Fibroblast of skin of abdomen (primary cell): ENCODE results near the gene FASTKD2. TPM values are rescaled to one million over a fixed set of nuclear protein-coding genes. Genes with fewer than 3 reads are reported as not detected.
A peak's percentile ranks its signal among the peaks of the same experiment; 100 is the strongest.

Experiments used
- DNase-seq: peaks from one replicate; pipeline ENCODE4 v3.0.0-alpha.2; 2013
- polyA plus RNA-seq, 2 experiments: library from polyadenylated mRNA; unstranded; fragments of 120-200 nt; gene quantifications; one replicate each; pipeline ENCODE4 v1.2.1, GENCODE V29; 2013; ENCODE audit not compliant: insufficient read length in 2 of 2

Gene FASTKD2
- 21.6 TPM for polyA plus RNA-seq (2013, experiment 1 of 2; ENCODE audit: insufficient read length)
- 21.2 TPM for polyA plus RNA-seq (2013, experiment 2 of 2; ENCODE audit: insufficient read length)

DNA sequence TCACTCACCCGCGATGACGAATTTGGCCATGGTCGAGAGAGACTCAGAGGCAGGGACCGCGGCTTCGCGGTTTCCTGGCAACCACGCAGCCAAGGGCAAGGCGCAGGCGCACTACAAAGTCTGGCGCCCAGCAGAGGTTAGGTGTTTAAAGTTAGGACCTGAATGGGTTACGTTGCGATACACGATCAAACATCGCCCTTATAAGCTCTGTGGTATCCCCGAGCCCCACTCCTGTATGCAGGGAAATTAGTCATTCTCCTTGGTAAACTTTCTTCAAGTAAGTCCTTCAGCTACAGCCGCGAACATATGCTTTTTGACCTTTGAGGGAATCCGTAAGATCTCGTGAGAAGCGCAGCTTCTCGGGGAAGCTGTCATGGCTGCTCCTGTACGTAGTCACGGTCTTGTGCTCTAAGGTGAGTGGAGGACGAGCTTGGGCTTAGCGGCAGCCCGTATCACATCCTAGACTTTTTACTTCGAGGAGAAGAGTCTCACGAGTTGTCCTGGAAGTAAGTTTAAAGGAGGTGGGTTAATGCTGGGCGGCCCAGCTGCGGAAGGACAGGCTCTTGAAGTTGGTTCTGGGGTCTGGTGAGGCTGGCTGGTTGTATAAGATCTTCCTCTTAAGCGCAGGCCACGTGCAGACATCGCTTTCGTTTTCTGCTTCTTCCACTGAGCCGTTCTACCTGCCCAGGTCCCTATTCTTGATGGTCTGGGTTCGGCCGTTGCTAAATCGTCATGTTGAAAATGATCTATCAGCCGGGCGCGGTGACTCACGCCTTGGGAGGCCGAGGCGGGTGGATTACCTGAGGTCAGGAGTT lies at the start of gene FASTKD2, which contains the start of gene MDH1B:
TSS of gene FASTKD2 (plus strand) at position 365 of the 815 bp plus-strand sequence. CDS start 1,088 bp downstream, outside the sequence.
TSS of gene MDH1B (minus strand) at position 87 of the 815 bp plus-strand sequence. CDS start at position 30, 57 bp downstream.
- DNase-seq = peak; percentile 94

DNA sequence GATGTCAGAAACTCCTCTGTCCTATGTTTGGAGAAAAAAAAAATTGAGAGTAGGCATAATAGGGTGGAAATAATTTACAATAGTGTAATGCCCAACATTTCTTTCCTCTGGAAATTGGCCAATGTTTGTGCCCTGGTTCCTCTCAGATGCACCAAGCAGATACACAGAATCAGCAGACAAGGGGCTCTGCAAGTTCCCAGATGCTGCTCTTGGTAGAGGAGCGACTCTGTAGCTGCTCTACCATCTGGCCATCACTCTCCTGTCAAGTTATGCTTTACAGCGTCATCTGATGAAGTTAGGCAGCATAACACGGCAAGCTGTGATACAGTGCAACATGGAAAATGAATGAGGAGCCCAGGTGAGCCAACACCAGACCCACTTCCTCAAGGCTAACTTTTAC lies 48.8 kb upstream of the FASTKD2 start:
- no peak for DNase-seq

DNA sequence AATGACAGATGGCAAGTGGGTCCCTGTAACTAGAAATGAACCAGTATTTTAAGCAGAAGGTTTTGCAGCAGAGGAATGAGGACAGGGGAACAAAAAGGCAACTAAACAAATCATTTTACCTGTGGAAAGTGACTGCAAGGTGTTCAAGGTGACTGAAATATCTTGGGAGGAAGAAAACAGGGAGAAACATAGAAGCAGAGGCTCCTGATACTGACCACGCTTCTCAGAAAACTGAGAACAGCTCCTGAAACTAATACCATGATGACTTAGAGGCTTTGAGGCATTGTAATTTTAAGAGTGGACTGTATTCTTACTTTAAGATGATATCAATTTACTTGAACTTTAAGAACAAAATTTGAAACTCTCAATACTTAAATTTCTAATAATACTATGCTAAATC lies 47.1 kb upstream of the FASTKD2 start, which contains the start of gene DYTN:
TSS of gene DYTN (minus strand) at position 101 of the 400 bp plus-strand sequence. CDS start 117 bp downstream, outside the sequence.
- no peak for DNase-seq

- DNase-seq = no peak
Observed at GRCh38 chr2:206721256-206721920, 44.0 kb upstream of the FASTKD2 start.

GRCh38 chr2:206723288-206723687 lies 42.1 kb upstream of the FASTKD2 start:
- no peak for DNase-seq

- no peak for DNase-seq
Observed at GRCh38 chr2:206727287-206727686, 38.1 kb upstream of the FASTKD2 start.

DNA sequence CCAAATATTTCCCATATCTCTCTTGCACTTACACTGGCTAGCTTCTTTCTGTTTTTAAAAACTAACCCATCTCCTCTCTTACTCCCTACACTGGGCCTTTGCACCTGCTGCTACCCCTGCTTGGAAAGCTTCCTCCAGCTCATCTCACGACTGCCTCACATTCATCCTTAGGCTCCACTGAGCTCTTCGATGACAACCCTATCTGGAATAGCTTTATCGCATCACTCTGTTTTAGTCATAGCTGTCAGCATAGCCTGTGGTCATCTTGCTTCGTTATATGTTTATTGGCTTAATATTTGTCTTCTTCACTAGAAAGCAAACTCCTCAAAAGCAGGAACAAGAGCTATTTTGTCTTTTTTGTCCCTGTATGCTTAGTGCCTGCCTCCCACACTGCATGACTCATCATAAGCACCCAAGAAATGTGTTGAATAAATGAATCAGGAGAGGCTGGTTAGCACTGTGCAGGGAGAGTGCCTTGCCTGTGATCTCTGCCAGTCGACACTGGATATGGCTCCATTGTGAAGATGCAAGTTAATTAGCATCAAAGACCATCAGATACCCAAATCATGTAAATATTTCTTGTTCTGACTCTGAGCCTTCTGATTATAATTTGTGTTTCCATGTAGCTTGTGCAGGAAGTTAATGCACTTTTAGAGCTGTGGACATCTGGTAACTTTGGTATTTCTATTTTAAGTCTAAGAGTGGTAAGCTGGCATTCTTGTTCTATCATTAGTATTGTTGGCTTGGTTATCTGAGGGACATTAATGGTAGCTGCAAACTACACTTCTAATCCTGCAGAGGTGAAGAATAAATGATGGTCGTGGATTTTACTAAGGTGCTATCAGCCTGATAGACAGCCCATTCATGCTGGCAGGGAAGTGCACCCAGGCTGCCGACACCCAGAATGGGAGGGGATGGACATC lies 36.9 kb upstream of the FASTKD2 start:
- DNase-seq = no peak

- no peak for DNase-seq
Observed at GRCh38 chr2:206733341-206733740, 32.1 kb upstream of the FASTKD2 start.

DNA sequence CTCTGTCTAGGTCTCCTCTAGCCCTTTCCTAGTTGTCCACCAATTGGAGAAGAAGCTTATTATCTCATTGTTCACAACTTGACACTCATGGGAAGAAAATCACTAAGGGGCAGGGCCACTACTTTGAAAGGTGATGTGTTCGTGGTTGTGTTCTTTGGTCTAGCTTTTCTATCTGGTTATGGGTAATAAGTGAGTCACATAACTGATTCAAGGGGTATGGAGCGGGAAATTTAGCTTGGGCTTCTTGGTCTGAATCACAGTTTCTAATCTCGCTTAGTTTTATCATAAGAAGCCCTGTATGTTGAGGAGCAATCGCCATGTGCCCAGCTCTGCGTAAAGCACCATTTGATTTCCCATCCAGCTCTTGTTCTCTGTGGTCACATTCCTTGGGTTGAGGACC lies 28.5 kb upstream of the FASTKD2 start:
- DNase-seq = no peak

DNA sequence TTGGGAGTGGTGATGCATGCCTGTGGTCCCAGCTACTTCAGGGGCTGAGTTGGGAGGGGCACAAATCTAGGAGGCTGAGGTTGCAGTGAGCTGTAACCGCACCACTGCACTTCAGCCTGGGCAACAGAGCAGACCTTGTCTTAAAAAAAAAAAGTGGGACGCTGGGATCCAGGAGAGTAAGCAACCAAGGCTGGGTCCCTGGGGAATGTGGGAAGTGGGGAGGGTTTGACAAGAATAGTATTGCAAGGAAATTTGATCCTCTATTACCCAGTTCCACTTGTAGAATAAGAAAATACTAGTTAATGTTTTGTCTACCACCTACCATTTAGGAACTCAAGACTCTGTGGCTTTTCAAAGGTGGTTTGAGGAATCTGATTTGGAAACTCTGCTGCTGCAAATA lies 26.1 kb upstream of the FASTKD2 start:
- no peak for DNase-seq

DNA sequence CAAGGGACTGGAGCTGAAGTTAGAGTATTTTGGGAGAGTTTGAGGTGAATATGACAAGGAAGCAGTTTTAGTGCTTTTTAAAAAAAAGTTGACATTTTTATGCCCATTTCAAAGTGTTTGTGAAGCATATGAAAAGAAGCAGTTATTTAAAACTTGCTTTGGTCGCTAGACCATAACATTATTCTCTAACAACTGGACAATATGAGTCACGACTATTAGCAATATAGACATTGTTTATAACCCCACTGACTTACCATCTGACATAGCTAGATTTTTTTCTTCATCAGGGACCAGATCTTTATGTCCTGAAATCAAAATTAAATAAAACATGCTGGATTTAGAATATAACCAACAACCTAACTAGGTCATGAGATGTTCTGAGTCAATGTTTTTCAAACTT lies 24.6 kb upstream of the FASTKD2 start:
- no peak for DNase-seq

- DNase-seq = no peak
Observed at GRCh38 chr2:206756816-206757215, 8.6 kb upstream of the FASTKD2 start.

- peak; percentile 1 for DNase-seq
Observed at GRCh38 chr2:206764673-206765241, 649 bp upstream of the FASTKD2 start.

DNA sequence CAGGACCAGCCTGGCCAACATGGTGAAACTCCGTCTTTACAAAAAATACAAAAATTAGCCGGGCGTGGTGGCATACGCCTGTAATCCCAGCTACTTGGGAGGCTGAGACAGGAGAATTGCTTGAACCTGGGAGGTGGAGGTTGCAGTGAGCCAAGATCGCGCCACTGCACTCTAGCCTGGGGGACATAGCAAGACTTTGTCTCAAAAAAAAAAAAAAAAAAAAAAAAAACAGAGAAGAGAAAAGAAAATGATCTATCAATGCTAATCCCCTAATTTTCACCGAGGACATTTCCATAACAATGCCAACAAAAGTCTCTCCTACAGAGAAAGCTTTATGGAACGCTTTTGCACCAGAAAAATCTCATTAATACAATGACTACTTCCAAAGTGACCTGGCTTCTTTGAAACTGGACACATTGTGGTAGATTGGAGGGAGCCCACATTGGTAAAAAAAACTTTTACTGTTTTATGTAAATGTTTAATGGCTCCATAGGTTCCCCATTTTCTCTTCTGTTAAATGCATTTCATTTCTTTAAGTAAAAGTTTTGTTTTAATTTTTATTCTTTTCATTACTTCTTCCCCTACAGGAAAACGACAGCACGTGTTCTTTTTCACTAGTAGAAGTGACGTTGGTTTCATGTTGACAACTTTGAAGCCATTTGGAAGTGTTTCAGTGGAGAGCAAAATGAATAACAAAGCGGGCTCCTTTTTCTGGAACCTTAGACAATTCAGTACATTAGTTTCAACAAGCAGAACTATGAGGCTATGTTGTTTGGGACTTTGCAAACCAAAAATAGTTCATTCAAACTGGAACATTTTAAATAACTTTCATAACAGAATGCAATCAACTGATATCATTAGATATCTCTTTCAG lies 888 bp downstream of the FASTKD2 start:
- no peak for DNase-seq

GRCh38 chr2:206774871-206775270 lies 9.5 kb downstream of the FASTKD2 start:
- no peak for DNase-seq

DNA sequence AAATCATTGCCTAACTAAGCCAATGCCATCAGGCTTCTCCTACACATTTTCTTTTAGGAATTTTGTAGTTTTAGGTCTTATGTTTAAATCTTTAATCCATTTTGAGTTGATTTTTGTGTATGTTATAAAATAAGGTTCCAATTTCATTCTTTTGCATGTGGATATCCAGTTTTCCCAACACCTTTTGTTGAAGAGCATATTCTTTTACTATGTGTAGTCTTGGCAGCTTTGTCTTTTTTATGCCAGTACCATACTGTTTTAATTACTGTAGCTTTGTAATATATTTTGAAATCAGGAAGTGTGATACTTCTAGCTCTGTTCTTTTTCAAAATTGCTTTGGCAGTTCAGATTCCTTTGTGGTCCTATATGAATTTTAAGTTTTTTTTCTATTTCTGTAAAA lies 11.0 kb downstream of the FASTKD2 start:
- no peak for DNase-seq

DNA sequence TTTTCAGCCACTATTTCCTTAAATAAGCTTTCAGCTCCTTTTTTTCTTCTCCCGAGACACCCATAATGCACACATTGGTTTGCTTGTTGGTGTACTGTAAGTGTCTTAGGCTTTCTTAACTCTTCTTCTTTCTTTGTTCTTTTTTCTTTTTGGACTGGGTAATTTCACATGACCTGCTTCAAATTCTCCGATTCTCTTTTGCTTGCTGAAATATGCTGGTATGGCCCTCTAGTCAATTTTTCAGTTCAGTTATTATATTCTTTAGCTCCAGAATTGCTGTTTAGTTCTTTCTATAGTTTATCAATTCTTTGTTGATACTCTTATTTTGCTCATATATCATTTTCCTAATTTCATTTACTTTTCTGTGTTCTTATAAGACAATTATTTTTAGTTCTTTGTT lies 15.3 kb downstream of the FASTKD2 start:
- no peak for DNase-seq

- no peak for DNase-seq
Observed at GRCh38 chr2:206783718-206784117, 18.3 kb downstream of the FASTKD2 start.

- DNase-seq = no peak
Observed at GRCh38 chr2:206784559-206785353, 19.4 kb downstream of the FASTKD2 start.

- DNase-seq = peak; percentile 48
Observed at GRCh38 chr2:206790311-206790935, 25.0 kb downstream of the FASTKD2 start.
